Aorta (tissue), 5 donors: ENCODE measurements around the gene PCNX3. TPM values are rescaled to one million over a fixed set of nuclear protein-coding genes. Genes with fewer than 3 reads are reported as not detected.
"Not testable (repeated sequence)": the region's sequence is repeated elsewhere in the genome, so short reads cannot be mapped to it uniquely, and the experiment has no call there.

Experiments
- ATAC-seq: fragments of 200-7000 bp; cut with Tn5 transposase; one replicate; pipeline ENCODE4 v1.9.1; 2022; ENCODE audit warnings: moderate library complexity; ENCODE audit not compliant: low FRiP score
- DNase-seq, 2 donors: peaks; one replicate each; pipeline ENCODE4 v3.0.0-alpha.2; 2020
- H3K27ac ChIP-seq, 2 donors: one replicate each; pipeline ENCODE4 v1.5.1; 2013; ENCODE audit warnings: low read length in 2 of 2, mild to moderate bottlenecking in 2 of 2, moderate library complexity in 2 of 2, control low read depth in 1 of 2, inconsistent platforms in 1 of 2, low read depth in 1 of 2
- H3K27me3 ChIP-seq, 2 donors: one replicate each; pipeline ENCODE4 v1.6.1; 2013; ENCODE audit warnings: control low read depth in 1 of 2, low read length in 1 of 2, mild to moderate bottlenecking in 1 of 2, moderate library complexity in 1 of 2; ENCODE audit not compliant: insufficient read depth in 2 of 2, control insufficient read depth in 1 of 2
- H3K36me3 ChIP-seq, 2 donors: one replicate each; pipeline ENCODE4 v1.6.1; 2013; ENCODE audit warnings: control low read depth in 1 of 2, low read length in 1 of 2, mild to moderate bottlenecking in 1 of 2; ENCODE audit not compliant: insufficient read depth in 2 of 2, control insufficient read depth in 1 of 2
- H3K4me1 ChIP-seq, 2 donors: one replicate each; pipeline ENCODE4 v1.6.1; 2013; ENCODE audit warnings: low read length in 2 of 2, control low read depth in 1 of 2, mild to moderate bottlenecking in 1 of 2, moderate library complexity in 1 of 2; ENCODE audit not compliant: insufficient read depth in 2 of 2, control insufficient read depth in 1 of 2
- H3K4me3 ChIP-seq, 2 donors: one replicate each; pipeline ENCODE4 v1.5.1; 2013; ENCODE audit warnings: low read length in 2 of 2, control low read depth in 1 of 2, mild to moderate bottlenecking in 1 of 2
- H3K9me3 ChIP-seq: one replicate; pipeline ENCODE4 v1.6.1; 2013; ENCODE audit warnings: mild to moderate bottlenecking, low read length; ENCODE audit not compliant: control insufficient read depth
- WGBS, 2 donors: extraction: QIAGEN DNeasy Blood & Tissue Kit; methylation state at CpG; one replicate each; pipeline ENCODE4 v1.1.7; 2013; 5-methylcytosine and 5-hydroxymethylcytosine counted together
- intact Hi-C, 2 donors: fragments of 100-400 bp; cut with DNase I; formaldehyde crosslinking; loops; one replicate each; pipeline versions ENCODE4 v1.14.2 to v1.15.0; 2022
- polyA plus RNA-seq, 2 donors: library from polyadenylated mRNA; stranded (reverse); fragments of 200-250 nt; gene quantifications; one replicate each; pipeline ENCODE4 v1.2.3, GENCODE V29; 2013
- total RNA-seq, 2 donors: library from RNA; stranded (reverse); fragmentation: NEBNext Ultra II Directional; extraction: Animal tissue kit (Norgen Biotek cat#: 25700); gene quantifications; one replicate each; pipeline ENCODE4 v1.2.1, GENCODE V29; 2021
- donor health status: healthy with polysubstance abuse.
- donor health status: Bipolar disorder and iron deficiency.
- donor health status: DM: no; HTN: no; CAD: no.
- donor health status: DM: no; HTN: no; CAD: no.
- donor health status: DM: yes; HTN: yes; CAD: no.

PCNX3 gene
- total and polyA plus RNA-seq, 4 donors = 3.9 to 50.0 (median 26.8) TPM

DNA sequence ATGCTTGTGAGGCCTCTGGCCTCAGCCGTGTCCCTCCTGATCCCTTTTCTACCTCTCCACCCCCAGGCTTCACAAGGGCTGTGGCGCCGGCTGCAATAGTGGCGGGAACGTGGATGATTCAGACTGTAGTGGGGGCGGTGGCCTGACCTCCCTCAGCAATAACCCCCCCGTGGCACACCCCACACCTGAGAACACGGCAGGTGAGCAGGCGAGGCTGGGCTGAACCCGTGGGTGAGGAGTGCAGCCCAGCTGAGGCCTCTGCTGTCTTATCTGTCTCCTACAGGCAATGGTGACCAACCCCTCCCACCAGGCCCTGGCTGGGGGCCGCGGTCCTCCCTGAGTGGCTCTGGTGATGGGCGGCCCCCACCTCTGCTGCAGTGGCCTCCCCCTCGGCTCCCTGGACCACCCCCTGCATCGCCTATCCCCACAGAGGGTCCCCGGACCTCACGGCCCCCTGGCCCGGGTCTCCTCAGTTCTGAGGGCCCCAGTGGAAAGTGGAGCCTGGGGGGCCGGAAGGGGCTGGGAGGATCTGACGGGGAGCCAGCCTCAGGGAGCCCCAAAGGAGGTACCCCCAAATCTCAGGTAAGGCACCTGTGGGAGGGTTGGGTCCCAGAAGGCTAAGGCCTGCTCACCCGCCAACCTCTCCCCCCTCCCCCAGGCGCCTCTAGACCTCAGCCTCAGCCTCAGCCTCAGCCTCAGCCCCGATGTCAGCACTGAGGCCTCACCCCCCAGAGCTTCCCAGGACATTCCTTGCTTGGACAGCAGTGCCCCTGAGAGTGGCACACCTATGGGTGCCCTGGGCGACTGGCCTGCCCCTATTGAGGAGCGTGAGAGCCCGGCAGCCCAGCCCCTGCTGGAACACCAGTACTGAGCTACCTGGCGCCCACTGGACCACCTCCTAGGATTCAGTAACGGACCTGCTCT lies 20.8 kb downstream of the PCNX3 start:
- no peak overlapping the region for H3K27ac ChIP-seq
- H3K27me3 ChIP-seq = no peaks in the 10 kb centered on the region
- ATAC-seq (no peak), DNase-seq (no peak)
- H3K36me3 ChIP-seq = peaks cover 0 to 6% of the 10 kb centered on the region in 2 donors
- intact Hi-C loops = no loop called here
- no peaks in the 10 kb centered on the region for H3K9me3 ChIP-seq
- H3K4me3 ChIP-seq = no peak overlapping the region
- 92% methylated on average over 26 to 28 of the region's 28 CpGs for WGBS, 2 donors
- H3K4me1 ChIP-seq = no peaks in the 10 kb centered on the region

DNA sequence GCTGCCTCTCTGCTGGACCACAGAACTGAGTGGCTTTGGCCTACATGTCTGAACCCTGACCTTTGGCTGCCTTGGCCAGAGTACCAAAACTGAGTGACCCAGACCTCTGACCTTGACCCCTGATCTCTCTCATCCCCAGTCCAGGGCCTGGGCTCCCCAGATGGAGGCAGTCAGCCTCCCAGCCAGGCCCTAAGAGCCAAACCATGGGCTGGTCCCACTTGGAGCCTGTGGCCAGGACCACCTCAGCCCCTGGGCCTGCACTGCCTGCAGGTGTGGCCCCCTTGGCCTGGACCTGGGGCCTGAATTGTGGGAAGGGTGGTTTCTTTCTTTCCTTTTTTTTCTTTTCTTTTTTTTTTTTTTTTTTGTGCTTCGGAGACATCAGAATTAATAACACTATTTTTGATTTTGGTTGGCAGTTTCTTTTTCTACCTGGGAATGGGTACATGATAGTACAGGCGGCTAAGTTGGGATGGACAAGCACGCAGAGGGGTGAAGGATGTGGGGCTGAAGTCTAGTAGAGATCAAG lies 21.5 kb downstream of the PCNX3 start:
- WGBS, 2 donors = 89 to 92% methylated on average over 3 of the region's 3 CpGs
- H3K27me3 ChIP-seq = no peaks in the 10 kb centered on the region
- no peaks in the 10 kb centered on the region for H3K9me3 ChIP-seq
- no peaks in the 10 kb centered on the region for H3K4me1 ChIP-seq
- intact Hi-C loops = no loop called here
- H3K27ac ChIP-seq = no peak overlapping the region
- no peak overlapping the region for H3K4me3 ChIP-seq
- no peak for ATAC-seq
- peaks cover 0 to 6% of the 10 kb centered on the region in 2 donors for H3K36me3 ChIP-seq
- DNase-seq = no peak

DNA sequence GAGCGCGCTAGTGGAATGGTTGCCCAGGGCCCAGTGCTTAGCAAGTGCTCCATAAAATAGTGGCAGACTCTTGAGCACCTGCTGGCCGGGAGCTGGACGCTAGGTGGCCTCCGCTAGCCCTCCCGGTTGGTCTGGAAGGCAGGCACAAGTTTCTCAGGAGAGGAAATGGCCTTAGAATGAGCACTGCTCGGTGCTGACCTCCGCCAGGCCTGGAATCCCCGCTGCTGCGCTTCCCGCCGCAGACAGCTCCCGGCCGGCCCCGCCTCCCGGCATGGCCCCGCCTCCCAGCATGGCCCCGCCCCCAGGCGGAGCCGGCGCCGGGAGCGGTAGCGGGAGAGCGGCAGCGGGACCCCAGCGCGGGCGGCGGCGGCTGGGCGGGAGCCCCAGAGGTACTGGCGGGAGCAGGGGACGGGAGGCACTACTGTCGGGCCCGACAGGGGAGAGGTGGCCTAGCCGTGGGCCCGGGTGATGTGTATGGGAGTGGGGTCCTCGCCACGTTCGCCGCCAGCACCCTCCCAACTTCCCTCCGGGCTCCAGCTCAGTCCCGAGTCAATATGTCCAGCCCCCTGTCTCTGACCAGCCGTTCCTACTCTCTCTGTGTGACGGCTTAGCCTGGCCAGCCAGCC lies 22.3 kb downstream of the PCNX3 start, which contains the start of gene SIPA1:
SIPA1 (plus strand) TSS at position 308 of the 626 bp plus-strand sequence. CDS start 2,821 bp downstream, outside the sequence.
- Histone ChIP-seq H3K4me1 (no peaks in the 10 kb centered on the region), H3K4me3 (peak within 1 kb of the TSS; percentile 30 to 50), H3K9me3 (no peaks in the 10 kb centered on the region), H3K27me3 (no peaks in the 10 kb centered on the region), H3K36me3 (peaks cover 0 to 6% of the 10 kb centered on the region in 2 donors), H3K27ac (peak within 1 kb of the TSS in 1 of 2 donors; percentile 10)
- 3% methylated on average over 35 to 46 of the region's 46 CpGs for WGBS, 2 donors
- peak; percentile 88 for ATAC-seq
- peak; percentile 87 to 92 for DNase-seq
- intact Hi-C loops = no loop called here

DNA sequence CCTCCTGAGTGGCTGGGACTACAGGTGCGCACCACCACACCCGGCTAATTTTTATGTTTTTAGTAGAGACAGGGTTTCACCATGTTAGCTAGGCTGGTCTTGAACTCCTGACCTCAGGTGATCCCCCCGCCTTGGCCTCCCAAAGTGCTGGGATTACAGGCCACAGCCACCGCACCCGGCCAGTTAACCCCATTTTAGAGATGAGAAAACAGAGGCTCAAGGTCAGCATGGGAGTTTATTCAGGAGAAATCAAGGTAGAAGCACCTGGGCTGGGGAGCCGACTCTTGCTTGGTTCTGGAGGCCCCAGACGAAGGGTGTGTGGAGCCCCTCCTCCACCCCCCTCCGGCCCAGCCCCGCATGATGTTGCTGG lies 23.6 kb downstream of the PCNX3 start:
- DNase-seq, H3K36me3 ChIP-seq, H3K4me1 ChIP-seq, H3K27me3 ChIP-seq, ATAC-seq, H3K4me3 ChIP-seq, H3K9me3 ChIP-seq, intact Hi-C loops, H3K27ac ChIP-seq: not testable (repeated sequence)
- WGBS, 2 donors = 93 to 95% methylated on average over 9 of the region's 9 CpGs

- ATAC-seq (no peak), DNase-seq (no peak)
- WGBS, 2 donors = 79 to 84% methylated on average over 8 of the region's 8 CpGs
- Histone ChIP-seq H3K4me1 (no peaks in the 10 kb centered on the region), H3K36me3 (peaks cover 0 to 2% of the 10 kb centered on the region in 2 donors), H3K27me3 (no peaks in the 10 kb centered on the region), H3K4me3 (no peak overlapping the region), H3K9me3 (no peaks in the 10 kb centered on the region), H3K27ac (no peak overlapping the region)
- intact Hi-C loops = no loop called here
These were observed 24.3 kb downstream of the PCNX3 start for GRCh38 chr11:65639623-65640482.

GRCh38 chr11:65640483-65641296 lies 25.1 kb downstream of the PCNX3 start:
- intact Hi-C loops = no loop called here
- DNase-seq = peak in 1 of 2 donors; percentile 88
- H3K9me3 ChIP-seq = no peaks in the 10 kb centered on the region
- H3K27me3 ChIP-seq = no peaks in the 10 kb centered on the region
- no peak overlapping the region for H3K27ac ChIP-seq
- no peak for ATAC-seq
- H3K4me3 ChIP-seq = no peak overlapping the region
- H3K36me3 ChIP-seq = no peaks in the 10 kb centered on the region
- WGBS, 2 donors = 89 to 92% methylated on average over 34 to 35 of the region's 35 CpGs
- H3K4me1 ChIP-seq = no peaks in the 10 kb centered on the region

GRCh38 chr11:65641297-65642013 lies 25.9 kb downstream of the PCNX3 start:
- H3K36me3 ChIP-seq = no peaks in the 10 kb centered on the region
- intact Hi-C loops = no loop called here
- no peaks in the 10 kb centered on the region for H3K9me3 ChIP-seq
- DNase-seq (no peak), ATAC-seq (no peak)
- 89 to 90% methylated on average over 16 of the region's 16 CpGs for WGBS, 2 donors
- H3K27ac ChIP-seq = no peak overlapping the region
- H3K4me3 ChIP-seq = no peak overlapping the region
- H3K27me3 ChIP-seq = no peaks in the 10 kb centered on the region
- no peaks in the 10 kb centered on the region for H3K4me1 ChIP-seq
